ENCODE measurements around the gene FOXG1. TPM values are rescaled to one million over a fixed set of nuclear protein-coding genes. Genes with fewer than 3 reads are reported as not detected.

FOXG1 gene
- total and polyA plus RNA-seq, 9 of the 15 experiments (the other 6 are each of a cell fraction or from before 2014, with no cell fraction given): 0.56 to 3.7 (median 0.85) TPM

GRCh38 chr14:28761438-28762291, 4.9 kb upstream of the FOXG1 start:
- no peak overlapping the region for H3K9ac ChIP-seq (ENCODE audit: insufficient read depth in 1 of 2, low read depth in 2 of 2, low read length in 2 of 2)
- ChIA-PET CTCF (ENCODE audit: low intra/inter-chr PET ratio) (no interaction called here), POLR2A (no interaction called here)
- TF ChIP-seq SUPT5H (IDR thresholded peaks at IDR 0.05) (no peak), GTF2A2 (tag; IDR thresholded peaks at IDR 0.05) (no peak), FOS (IDR thresholded peaks at IDR 0.05; ENCODE audit: extremely low read depth, insufficient read length) (no peak), BHLHE40 (IDR thresholded peaks at IDR 0.05; ENCODE audit: low read length) (no peak), ZBTB7A (IDR thresholded peaks at IDR 0.05; ENCODE audit: borderline replicate concordance, control insufficient read depth, low read depth, low read length) (no peak), KHSRP (IDR thresholded peaks at IDR 0.05) (no peak)
- H2AFZ ChIP-seq (ENCODE audit: low read depth, low read length): no peak overlapping the region
- no peaks in the 10 kb centered on the region for H3K9me3 ChIP-seq (replicated peaks; ENCODE audit: control insufficient read depth, insufficient read depth, low read depth, low read length)
- no peak overlapping the region for H3K4me2 ChIP-seq (ENCODE audit: insufficient read depth, low read length)
- H3K79me2 ChIP-seq (ENCODE audit: control insufficient read depth, insufficient read depth, low read length): peaks cover 23% of the 10 kb centered on the region
- no peak for DNase-seq (ENCODE audit: extremely low read depth in 1 of 4, low spot score in 3 of 4)
- no peak overlapping the region for H3K4me3 ChIP-seq
- intact Hi-C loops (cut with micrococcal nuclease) (no loop called here), in situ Hi-C loops (cut with MboI) (loop anchor here (25.0 kb wide), 2 partner anchors 451 to 1451 kb away; no protein-coding TSS in a partner anchor)
- BruUV-seq (replicated peaks): no TSS peak
- H3K36me3 ChIP-seq (ENCODE audit: control insufficient read depth, insufficient read depth, low read length): no peaks in the 10 kb centered on the region
- H3K27ac ChIP-seq (ENCODE audit: extremely low read depth, low read depth, low read length): no peak overlapping the region
- H3K9me1 ChIP-seq (ENCODE audit: control insufficient read depth, insufficient read depth, low read length): no peaks in the 10 kb centered on the region
- whole genome bisulfite sequencing (ENCODE audit: insufficient coverage, low coverage, missing lambda C conversion rate): 43% methylated on average over 11 of the region's 33 CpGs
- no peaks in the 10 kb centered on the region; a peak in 1 of 5 replicates for H3K27me3 ChIP-seq (ENCODE audit: control insufficient read depth in 2 of 2, insufficient read depth in 2 of 2, low read length in 2 of 2)
- no peaks in the 10 kb centered on the region for H4K20me1 ChIP-seq (replicated peaks; ENCODE audit: control insufficient read depth, insufficient read depth, low read length)
- FAIRE-seq: no peak
- H3K4me1 ChIP-seq (replicated peaks in 1 of 2; ENCODE audit: control insufficient read depth in 2 of 2, insufficient read depth in 2 of 2, low read length in 2 of 2): no peaks in the 10 kb centered on the region; a peak in 1 of 5 replicates
- no peak for ATAC-seq
